MM.1S (cell line): Measurements from ENCODE around the gene ACTR5.

Experiments used
- CTCF ChIP-seq: fragments of 300-600 bp; sonication (generic); IDR thresholded peaks from 2 replicates; pipeline ENCODE4 v1.5.1; 2016; ENCODE audit warnings: antibody characterized with exemption, low read length, mixed read lengths
- EZH2 ChIP-seq: fragments of 300-600 bp; sonication (generic); optimal IDR thresholded peaks from 2 replicates; pipeline ENCODE3; 2017; ENCODE audit warnings: low read depth, mild to moderate bottlenecking, antibody characterized with exemption, low read length, mixed read lengths
- EZH2phosphoT487 ChIP-seq: fragments of 300-600 bp; sonication (generic); IDR thresholded peaks from 2 replicates; pipeline ENCODE4 v1.6.1; 2018; ENCODE audit warnings: antibody characterized with exemption, low read length

GRCh38 chr20:38755324-38755910, 7.2 kb downstream of the ACTR5 start:
- TF ChIP-seq CTCF = no peak
- TF ChIP-seq EZH2 = no peak
- no peak for TF ChIP-seq EZH2phosphoT487
